NCI-H446 (cell line): ENCODE measurements around the gene ARHGAP21.
"Not testable (repeated sequence)": the region's sequence is repeated elsewhere in the genome, so short reads cannot be mapped to it uniquely, and the experiment has no call there.

Experiments
- DNase-seq, 2 experiments: peaks; one replicate each; lab custom pipeline; 2025; lab: John Stamatoyannopoulos, UW

ARHGAP21 gene

DNA sequence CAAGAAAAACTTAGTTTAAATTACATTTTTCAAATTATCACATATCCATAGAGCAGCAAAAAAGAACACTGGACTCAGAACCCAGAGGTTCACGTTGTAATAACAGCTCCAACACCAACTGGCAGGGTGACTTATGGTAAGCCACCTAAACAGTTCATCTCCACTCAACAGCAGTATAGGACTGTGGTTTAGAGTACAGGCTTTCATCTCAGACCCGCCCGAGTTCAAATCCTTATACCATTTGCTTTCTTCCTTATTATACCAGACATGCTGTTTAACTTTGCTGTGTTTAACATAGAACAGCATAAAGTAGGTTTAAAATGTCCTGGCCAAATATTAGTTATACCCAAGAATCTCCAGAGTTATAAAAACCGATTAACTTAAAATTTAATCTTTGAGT, 97.9 kb downstream of the ARHGAP21 start:
- no peak for DNase-seq

DNA sequence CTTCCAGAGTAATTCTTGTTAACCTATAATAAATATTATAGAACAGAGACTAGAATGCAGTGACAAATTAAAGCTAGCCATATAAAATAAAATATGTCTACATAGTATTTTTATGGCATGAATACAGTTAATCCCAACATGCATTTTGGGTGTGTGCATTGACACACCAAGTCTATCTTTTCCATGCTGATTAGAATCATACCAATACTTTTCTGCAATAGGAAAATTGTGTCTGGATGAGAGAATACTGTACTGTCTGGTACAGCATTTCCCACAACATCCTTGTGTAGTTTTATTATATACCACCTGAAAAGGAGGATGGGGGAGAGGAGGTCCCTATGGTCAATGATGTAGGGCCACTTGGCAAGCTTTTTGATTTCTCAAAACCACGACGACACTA, 100.3 kb downstream of the ARHGAP21 start:
- DNase-seq = no peak

DNA sequence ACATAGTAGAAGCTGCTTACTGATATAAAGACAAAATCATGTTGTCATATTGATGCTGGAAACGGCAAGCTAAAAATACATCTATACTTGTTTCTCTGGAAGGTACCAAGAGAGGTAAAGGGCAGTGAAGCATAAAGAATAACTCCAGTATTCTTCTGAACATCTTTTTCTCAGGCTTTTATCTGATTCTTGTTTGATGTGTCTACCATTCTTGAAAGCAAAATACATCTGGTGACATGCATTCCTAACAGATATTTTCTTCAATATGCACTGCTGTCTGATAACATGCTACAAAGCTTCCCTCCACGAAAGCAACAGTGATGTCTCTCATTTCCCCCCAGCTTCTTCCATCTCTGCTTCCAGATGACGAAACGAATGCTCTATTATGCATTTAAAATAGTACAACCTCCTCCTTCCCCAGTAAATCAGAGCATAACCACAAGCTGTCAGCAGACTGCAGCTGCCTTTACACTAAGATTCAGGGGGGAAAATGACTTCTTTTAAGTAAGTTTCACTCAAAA, 100.8 kb downstream of the ARHGAP21 start:
- no peak for DNase-seq

DNA sequence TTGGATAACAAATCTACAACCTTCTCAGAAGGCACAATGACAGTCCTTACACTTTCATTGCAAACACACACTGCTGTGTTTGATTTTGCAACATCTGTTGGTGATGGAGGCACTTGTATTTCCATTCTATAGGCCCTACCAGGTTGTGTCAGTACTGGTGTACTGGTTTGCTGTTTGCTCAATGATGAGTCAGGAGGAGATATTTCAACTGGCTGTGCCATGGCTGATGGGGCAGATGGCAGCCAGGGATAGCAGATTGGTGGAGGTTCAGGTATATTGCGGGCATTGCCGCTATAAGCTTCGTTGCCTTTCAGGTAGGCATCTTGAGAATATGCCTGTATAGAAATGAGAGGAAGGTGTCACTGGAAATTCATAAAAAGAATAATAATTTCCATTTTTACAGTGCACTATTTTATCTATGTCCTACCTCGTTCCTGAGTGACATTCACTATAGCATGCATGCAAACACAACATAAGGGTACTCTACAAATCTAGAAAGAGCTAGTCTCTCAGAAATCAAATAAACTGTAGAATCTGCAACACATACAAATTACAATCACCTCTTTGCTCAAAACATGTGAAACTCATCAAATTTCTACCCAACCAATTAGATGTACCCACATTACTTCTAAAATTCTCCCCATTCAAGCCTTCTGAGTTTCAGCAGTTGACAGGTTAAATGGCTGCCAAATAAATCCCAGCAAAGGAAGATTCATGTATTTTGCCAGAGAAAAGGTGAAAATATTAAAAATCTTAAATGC, 102.5 kb downstream of the ARHGAP21 start:
- DNase-seq = not testable (repeated sequence)

DNA sequence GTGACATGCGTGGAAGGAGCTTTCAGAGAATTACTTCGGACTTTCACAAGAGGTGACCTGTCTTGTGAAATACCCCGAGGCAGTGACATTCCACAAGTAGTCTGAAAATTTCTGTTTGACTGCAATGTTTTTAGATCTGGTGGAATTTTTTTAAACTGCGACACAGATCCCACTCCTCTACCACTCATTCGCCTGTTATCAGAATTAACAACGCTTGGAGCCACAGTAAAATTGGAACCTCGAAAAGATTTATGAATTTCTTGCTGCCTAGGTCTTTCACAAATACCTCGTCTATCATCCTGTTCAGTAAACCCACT, 103.7 kb downstream of the ARHGAP21 start:
- DNase-seq = not testable (repeated sequence)

DNA sequence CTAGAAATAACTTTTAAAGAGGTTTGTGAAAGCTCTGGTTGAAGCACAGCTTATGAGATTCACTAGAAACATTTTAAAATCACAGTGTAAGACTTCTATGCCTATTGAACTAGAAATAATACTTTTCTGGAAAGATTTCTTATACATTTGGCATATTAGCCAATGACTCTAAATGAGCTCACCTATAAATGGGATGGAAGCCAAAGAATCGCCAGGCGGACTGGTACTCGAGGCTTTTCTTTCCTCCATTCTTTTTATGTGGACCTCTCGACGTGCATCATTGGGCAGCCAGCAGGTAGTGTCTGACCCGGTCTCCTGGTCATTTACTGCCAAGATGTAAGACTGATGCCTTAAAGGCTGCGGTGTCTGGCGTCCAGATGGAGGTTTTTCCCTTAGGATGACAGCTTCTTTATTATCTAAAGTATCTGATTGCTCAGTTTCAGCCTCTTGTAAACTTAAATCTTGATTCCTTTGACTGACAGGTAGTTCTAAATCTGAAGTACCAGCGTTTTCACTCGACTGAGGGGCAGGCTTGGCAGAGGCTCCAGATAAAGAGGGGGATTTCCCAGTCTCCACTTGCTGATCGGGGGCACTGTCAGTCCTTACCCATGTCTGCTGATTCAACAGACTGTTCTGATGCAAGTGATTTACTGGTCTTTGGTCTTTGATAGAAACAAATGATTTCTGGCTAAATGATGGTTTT, 104.2 kb downstream of the ARHGAP21 start:
- DNase-seq = not testable (repeated sequence)

DNA sequence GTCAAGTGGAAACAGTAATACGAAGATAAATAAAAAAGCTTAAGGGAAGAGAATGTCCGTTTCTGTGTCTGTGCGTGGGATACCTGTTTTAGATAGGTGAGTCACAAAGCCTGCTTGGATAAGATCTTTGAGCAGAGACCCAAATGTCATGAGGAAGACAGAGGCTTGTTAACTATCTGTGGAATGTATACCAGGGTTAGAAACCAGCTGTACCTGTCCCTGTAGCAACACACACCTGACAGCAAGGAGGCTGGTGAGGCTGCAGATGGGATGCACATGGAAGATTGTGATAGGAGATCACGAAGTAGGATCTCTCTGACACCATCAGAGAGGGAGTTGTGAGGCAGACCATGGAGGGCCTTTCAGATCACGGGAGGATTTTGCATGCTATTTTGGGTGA, 105.3 kb downstream of the ARHGAP21 start:
- DNase-seq = no peak

DNA sequence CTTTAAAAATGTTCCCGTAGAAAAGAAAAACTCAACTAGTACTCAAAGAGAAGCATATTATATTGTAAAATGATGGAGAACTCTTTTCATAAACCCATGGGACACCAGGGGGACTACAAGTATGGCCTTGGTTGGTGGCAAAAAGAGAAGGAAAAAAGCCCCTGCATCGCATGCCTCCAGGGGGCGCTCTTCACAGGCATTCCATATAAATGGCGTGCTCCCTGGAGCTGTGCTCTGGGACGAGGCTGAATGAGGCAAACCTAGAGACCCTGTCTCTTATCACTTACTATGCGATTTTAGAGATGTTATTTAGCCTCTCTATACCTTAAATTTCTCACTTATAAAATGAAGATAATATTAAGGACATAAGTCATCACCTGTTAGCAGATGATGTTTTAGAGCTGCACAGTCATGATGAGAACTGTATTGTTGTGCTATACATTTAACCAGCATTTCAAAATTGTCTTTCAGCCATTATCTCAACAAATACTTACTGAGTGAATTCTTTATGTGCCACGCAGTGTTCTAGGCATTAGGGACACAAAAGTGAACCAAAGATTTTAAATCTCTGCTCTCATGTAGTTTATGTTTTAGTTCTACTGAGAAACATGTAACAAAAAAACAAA, 105.8 kb downstream of the ARHGAP21 start:
- peak; percentile 5 to 46 for DNase-seq

DNA sequence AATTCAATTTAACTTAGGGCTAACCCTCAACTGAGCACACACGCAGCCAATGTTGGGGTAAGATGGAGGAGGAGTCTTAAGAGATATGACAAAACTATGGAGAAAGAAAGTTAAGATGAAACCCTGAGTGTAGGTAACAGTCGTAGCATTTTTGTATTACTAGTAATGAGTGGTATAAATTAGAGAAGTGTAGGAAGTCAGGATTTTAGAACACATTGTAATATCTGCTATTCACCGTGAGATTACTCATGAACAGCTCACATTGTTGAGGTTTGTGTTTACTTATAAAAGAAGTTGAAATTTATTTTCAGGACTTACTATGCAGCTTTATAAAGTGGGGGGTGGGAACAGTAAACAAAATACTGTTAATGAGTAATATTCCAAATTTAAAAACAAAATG, 107.2 kb downstream of the ARHGAP21 start:
- no peak for DNase-seq

DNA sequence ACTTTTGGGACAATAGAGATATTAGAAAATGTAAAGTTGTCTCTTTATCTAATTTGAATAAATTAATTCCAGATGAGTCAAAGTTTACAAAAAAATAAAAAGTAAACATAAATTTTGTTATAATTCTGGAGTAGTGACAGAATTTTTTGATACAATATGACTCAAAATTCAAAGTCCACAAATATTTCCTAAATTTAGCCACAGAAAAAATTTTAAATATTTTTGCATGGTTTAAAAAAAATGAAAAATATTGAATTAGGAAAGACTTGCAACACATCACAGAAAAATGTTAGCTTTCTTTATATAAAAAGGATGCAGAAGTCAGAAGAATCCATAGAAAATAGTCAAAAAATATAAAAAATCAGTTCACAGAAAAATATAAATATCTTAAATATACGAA, 117.7 kb downstream of the ARHGAP21 start:
- DNase-seq = no peak

DNA sequence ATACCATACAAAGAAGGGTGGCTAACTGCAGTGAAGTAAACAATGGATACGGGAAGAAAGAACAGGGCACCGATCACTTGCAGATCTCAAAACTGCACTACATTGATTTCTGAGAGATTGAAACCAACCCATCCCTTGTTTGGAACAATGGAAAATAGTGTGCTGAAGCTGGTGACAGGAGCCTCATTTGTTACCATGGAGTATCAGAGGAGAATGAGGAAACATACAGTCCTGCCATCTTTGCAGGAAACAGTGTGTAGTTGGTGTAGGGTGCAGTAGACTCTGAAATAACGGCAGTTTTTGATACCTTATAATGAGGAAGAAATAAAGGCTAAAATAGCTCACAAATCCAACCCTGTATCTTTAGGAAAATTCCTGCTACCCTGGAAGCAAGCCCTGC, 118.5 kb downstream of the ARHGAP21 start:
- DNase-seq = no peak

DNA sequence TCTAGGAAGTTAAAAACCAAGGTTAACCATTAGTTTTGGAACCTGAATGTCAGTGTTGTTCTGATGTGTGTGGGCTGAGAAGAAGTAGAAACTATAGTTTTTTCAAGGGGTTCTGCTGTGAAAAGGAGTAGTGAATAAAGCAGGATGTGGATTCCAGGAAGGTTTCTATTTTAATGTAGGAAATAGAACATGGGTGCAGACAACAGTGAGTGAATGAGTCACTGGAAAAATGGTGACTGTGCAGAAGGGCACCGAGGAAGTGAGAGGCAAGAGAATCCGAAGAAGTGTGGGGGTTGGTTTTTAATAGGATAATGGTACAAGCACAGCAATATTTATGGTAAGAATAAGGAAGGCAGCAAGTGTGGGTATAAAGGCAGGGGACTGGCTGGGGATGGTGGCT, 120.4 kb downstream of the ARHGAP21 start:
- no peak for DNase-seq

DNA sequence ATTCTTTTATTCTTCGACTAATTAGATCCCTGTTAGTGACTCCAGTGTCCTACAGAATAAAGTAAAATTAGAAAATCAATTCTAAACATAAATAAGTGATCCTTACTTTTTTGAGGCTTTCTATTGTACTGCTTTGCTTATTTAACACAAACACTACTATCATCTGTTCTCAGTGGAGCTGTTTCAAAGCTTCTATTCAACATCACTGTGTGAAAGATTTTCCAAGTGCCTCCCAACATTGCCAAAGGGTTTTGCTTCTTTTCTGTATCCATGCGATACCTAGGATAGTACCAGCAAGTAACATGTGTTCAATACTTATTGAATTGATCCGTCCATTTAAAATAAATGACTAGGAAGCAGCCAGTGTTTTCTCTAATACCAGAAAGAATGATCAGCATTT, 125.7 kb downstream of the ARHGAP21 start:
- DNase-seq = no peak

DNA sequence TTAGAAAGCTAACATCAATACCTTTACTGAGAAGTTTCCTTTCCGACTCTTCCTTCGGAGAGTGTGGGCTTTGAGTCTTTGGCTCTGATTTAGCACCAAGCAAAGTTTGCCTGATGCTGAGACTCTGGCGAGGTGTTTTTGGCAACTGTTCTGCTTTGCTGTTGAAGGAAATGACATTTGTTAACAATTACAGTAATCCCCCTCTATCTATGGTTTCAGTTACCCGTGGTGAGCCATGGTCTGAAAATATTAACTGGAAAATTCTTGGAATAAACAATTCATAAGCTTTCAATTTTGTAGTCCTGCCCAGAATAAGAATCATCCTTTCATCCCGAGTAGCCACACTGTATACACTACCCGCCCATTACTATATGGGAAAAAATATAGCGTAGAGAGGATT, 126.3 kb downstream of the ARHGAP21 start:
- no peak for DNase-seq

DNA sequence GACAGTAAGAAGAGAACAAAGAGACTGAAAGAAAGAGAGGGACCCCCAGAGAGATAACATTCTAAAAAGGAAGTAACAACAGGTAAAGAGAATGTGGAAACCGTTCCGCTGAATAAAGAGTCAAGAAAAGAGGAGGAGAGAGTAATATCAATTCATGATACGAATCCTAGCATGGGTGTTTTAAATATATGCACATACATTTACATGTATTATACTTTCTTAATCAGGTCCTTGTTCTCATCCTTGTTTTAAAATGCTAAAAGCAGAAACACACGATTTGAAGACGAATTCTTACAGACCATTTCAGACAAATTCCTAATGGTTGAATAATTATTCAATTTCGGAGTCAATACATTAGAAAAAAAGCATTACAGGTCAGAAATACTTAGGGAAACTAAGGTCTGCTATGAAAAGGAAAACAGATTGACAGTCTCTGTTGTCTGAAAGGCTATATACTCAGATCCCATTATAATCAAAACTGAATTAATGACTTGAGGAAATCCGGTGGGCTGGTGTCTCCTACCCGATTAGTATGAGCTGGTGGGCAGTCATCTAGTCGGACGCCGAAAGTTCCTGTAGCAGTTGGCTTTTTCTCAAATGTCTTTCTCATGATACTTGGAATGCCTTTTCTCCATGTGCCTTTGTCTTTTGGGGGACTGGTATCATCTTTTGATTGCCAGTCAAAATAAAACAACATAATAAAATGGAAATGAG, 127.3 kb downstream of the ARHGAP21 start:
- no peak for DNase-seq

DNA sequence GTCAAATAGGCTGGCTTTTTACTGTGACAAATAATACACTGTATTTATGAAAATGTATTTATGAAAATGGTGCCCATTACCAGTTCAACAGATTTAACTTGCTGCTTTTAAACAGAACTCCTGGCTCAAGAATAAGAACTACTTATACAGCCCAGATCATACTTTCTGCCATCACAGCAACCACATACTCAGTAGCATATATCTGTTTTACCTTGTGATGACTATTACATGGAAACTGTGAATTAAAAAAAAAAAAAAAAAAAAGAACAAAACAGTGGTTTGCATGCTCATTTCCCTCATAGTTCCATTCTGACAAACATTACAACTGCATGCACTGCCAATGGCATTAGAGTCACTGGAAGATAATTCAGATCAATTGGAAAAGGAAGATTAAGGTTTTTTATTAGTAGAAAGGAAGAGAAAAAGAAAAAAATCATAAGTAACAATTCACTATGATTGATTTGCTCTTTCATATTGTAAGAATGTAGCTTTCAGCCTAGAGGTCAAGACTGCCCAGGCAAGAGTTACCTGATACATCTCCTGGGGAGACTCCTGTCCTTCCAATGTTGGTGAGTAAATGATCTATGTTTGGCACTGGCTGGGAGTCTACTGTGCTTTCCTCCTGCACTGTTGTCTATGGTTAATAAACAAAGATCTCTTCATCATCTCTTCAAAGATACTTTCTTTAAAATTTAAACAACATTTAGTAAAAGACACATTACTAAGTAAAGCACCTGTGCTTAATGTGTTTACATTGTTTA, 132.8 kb downstream of the ARHGAP21 start:
- no peak for DNase-seq

DNA sequence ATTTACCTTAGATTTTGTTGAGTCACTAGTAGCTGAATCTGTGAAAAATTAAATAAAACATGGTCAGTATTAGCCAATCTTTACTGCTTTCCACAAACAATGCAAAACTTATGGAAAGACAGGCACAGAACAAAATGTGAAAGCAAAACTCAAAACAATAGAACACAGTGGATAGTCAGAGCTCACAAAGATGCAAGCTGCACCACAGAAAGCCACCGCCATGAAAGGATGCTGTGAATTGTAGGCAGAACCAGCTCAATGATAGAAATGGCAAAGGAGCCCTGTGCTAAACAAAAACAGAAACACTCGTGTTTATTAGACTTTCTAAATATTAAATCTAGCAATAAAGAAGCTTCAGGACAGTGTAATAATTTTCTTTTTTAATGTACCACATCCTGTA, 134.4 kb downstream of the ARHGAP21 start:
- DNase-seq = no peak

DNA sequence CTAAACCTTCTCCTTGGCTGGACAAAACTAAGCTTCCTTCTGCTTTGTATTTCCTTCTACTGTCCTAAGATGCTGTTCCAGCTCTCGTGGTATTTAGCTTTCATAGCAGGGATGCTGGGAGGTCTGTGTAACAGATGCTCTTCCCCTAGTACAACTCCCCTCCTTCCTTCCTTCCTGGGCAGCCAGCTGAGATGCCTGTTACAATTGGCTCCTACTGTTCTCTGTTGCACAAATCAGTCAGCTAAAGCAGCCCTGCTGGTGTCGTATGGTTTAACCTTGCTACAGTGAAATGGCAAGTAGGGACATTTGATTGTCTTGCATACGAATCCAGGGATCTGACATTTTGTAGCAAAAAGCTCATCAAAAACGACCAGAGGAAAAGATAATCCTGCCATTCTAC, 143.8 kb downstream of the ARHGAP21 start:
- DNase-seq = no peak

DNA sequence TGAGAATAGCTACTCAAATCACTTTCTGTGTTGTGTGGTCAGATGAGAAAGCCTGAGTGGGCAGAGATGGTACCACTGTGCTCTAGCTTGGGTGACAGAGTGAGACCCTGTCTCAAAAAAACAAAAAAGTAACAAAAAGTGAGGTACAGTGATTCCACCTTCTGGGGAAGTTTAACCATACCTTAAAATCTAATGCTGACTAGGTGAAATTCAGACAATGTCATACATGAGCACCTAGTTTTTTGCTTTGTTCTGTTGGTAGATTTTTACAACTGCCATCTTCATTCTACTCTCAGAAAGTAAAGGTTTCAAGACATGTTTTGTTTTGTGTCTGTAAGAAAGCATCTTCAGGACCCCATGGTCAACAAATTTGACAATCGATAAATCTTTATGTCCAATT, 144.2 kb downstream of the ARHGAP21 start:
- no peak for DNase-seq

DNA sequence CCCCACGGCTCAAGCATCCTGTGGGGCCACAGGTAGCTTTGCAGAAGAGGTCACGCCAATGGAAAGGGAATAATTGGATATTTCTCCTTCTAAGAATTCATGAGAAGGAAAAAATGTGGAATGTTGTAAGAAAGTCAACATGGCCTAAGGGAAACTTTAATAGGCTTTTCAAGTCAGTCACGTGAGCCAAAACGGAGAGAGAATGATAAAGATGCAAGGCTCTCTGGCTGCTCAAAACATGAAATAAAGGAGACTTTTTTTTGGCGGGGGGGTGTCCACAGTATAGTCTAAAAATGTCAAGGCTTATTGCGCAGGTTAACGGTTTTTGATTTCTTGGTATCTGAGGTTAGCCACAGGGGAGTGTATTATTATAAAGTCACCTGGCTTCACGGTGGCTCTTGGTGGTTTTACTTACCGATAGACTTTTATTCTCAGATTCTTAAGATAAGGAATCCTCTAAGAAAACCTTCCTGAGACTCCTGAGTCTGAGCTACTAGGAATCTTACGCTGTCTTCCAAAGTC, 148.1 kb downstream of the ARHGAP21 start:
- no peak for DNase-seq

DNA sequence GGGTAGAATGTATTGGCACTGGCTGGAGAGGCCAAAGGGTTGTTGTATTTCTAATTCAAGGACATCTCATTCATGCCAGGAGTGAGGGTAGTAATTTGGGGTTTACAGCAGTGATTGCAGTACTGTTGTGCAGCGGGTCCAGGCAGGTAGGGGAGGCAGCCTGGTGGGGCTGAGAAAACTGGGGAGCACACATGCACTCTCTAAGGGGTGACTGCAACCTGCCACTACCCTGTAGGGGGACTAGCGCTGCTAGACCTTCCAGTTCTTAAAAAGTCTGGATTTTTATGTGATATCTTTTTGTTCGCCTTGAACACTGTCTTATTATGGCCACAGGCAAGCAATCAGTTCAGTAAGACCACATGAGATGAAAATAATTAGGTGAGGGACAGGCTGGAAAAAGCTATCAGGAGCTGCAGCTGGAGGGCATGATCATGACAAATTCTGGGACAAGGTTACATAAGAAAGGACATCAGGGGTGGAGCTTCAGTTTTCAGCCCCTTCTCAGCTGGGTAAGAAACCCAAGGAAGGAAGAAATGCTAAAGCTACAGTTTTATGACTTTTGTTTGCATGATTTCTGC, 149.0 kb downstream of the ARHGAP21 start:
- DNase-seq = no peak
